Brain pericyte (primary cell): ENCODE data around the gene ALG14.
"Not testable (repeated sequence)": the region's sequence is repeated elsewhere in the genome, so short reads cannot be mapped to it uniquely, and the experiment has no call there.

ENCODE experiments used
- DNase-seq: peaks from one replicate; pipeline ENCODE4 v3.0.0-alpha.2; 2012; ENCODE audit warnings: low read depth, low spot score

ALG14 gene

GRCh38 chr1:95042286-95042685, 30.5 kb downstream of the ALG14 start:
- DNase-seq = no peak

- peak; percentile 53 for DNase-seq
These were observed 31.1 kb downstream of the ALG14 start for GRCh38 chr1:95041491-95042165.

GRCh38 chr1:95040032-95040525, 32.7 kb downstream of the ALG14 start:
- no peak for DNase-seq

GRCh38 chr1:95039360-95040031, 33.3 kb downstream of the ALG14 start:
- DNase-seq = no peak

GRCh38 chr1:95035536-95035935, 37.2 kb downstream of the ALG14 start:
- DNase-seq = no peak

GRCh38 chr1:95034506-95034905, 38.2 kb downstream of the ALG14 start:
- DNase-seq = no peak

GRCh38 chr1:95033843-95034242, 38.9 kb downstream of the ALG14 start:
- DNase-seq = no peak

- no peak for DNase-seq
These were observed 43.2 kb downstream of the ALG14 start for GRCh38 chr1:95029532-95029931.

- DNase-seq = no peak
These were observed 43.8 kb downstream of the ALG14 start for GRCh38 chr1:95028954-95029353.

- DNase-seq = no peak
These were observed 45.7 kb downstream of the ALG14 start for GRCh38 chr1:95027046-95027445.

- peak; percentile 36 for DNase-seq
These were observed 49.2 kb downstream of the ALG14 start for GRCh38 chr1:95023399-95024043.

- DNase-seq = no peak
These were observed 50.2 kb downstream of the ALG14 start for GRCh38 chr1:95022644-95022926.

GRCh38 chr1:95021805-95022643, 50.7 kb downstream of the ALG14 start:
- no peak for DNase-seq

GRCh38 chr1:95021119-95021518, 51.6 kb downstream of the ALG14 start:
- no peak for DNase-seq

GRCh38 chr1:95019466-95019865, 53.3 kb downstream of the ALG14 start:
- not testable (repeated sequence) for DNase-seq

- DNase-seq = no peak
These were observed 54.0 kb downstream of the ALG14 start for GRCh38 chr1:95018602-95019369.

- DNase-seq = no peak
These were observed 55.0 kb downstream of the ALG14 start for GRCh38 chr1:95017775-95018174.

GRCh38 chr1:95015076-95015475, 57.7 kb downstream of the ALG14 start:
- DNase-seq = no peak

GRCh38 chr1:95013950-95014574, 58.7 kb downstream of the ALG14 start:
- DNase-seq = no peak

GRCh38 chr1:95012389-95012788, 60.4 kb downstream of the ALG14 start:
- no peak for DNase-seq

- DNase-seq = no peak
These were observed 62.6 kb downstream of the ALG14 start for GRCh38 chr1:95010158-95010557.
